Measurements from ENCODE around the gene RTP1. TPM values are rescaled to one million over a fixed set of nuclear protein-coding genes. Genes with fewer than 3 reads are reported as not detected.

Gene RTP1
- total and polyA plus RNA-seq, 7 experiments from 2014 or later, result not detected

DNA sequence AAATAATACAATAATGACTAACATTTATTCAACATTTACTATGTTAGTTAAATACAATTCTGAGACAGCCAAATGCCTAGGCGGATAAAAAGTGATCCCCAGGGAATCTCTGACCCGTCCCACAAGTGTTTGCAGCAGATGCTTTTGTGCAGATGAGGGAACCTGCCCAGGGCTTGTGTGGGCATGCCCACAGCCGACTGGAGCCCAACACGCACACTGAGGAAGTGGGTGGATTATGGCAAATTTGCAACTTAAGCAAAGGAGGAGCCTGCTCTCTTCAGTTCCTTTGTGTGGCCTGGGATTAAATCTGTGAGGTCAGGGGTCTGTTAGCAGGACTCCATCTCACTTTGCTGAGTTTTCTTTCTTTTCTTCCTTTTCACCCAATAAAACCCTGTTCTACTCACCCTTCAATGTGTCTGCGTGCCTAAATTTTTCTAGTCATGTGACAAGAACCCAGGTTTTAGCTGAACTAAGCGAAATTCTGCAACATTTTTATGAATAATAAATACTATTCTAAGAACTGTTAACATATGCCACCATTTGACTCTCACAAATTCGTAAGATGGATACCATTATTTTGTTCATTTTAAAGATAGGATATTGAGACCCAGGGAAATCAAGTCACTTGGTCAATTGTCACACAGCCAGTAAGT, 13.9 kb upstream of the RTP1 start:
- H3K36me3 Mint-ChIP-seq, result peaks cover 0 to 7% (median 0%) of the 10 kb centered on the region in 5 donors
- no peak overlapping the region for H3K27ac ChIP-seq (ENCODE audit: low read depth, low read length)
- no peak overlapping the region for H3K27ac Mint-ChIP-seq
- intact Hi-C loops (cut with micrococcal nuclease), result no loop called here
- H3K4me3 Mint-ChIP-seq, result no peak overlapping the region
- H3K4me1 ChIP-seq (ENCODE audit: control insufficient read depth in 2 of 2, insufficient read depth in 2 of 2, low read length in 2 of 2), result no peaks in the 10 kb centered on the region
- no peaks in the 10 kb centered on the region for H3K36me3 ChIP-seq (ENCODE audit: control insufficient read depth in 2 of 3, insufficient read depth in 3 of 3, low read length in 3 of 3)
- CTCF ChIA-PET, result no interaction called here
- no peaks in the 10 kb centered on the region for H3K9me3 ChIP-seq (ENCODE audit: control insufficient read depth in 2 of 3, low read length in 3 of 3)
- H3K4me1 Mint-ChIP-seq, result peaks cover 0 to 9% (median 0%) of the 10 kb centered on the region in 7 donors
- ATAC-seq, result no peak
- peaks cover 0 to 9% (median 2%) of the 10 kb centered on the region in 11 donors for H3K9me3 Mint-ChIP-seq
- H3K27me3 ChIP-seq (ENCODE audit: control insufficient read depth in 2 of 2, insufficient read depth in 2 of 2, low read length in 2 of 2), result no peaks in the 10 kb centered on the region
- H3K27me3 Mint-ChIP-seq, result peaks cover 0 to 27% (median 9%) of the 10 kb centered on the region in 5 donors
- DNase-seq, result no peak
- H3K4me3 ChIP-seq (ENCODE audit: low read length), result no peak overlapping the region
- POLR2A ChIA-PET, result no interaction called here

DNA sequence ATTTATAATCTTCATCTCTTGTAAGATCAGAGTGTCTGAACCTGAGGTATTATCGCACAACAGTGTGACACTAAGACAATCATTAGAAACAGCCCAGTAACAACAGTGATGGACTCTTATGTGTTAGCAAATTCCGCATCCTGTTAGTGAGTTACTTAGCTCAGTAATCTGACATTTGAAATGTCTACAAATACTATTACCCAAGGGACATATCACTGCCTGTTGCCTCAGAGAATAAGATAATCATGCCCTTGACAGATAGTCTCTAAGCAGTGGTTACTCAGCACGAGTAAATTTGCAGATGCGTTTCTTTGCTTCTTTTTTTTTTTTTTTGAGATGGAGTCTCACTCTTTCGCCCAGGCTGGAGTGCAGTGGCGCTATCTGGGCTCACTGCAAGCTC, 13.4 kb upstream of the RTP1 start:
- intact Hi-C loops (cut with micrococcal nuclease), result no loop called here
- Mint-ChIP-seq H3K27me3 (peaks cover 0 to 31% (median 11%) of the 10 kb centered on the region in 5 donors), H3K27ac (no peak overlapping the region), H3K4me3 (no peak overlapping the region), H3K4me1 (peaks cover 0 to 9% (median 0%) of the 10 kb centered on the region in 7 donors), H3K36me3 (peaks cover 0 to 7% (median 0%) of the 10 kb centered on the region in 5 donors), H3K9me3 (peaks cover 0 to 9% (median 2%) of the 10 kb centered on the region in 11 donors)
- DNase-seq (no peak), ATAC-seq (no peak)
- no peak overlapping the region for H3K4me3 ChIP-seq (ENCODE audit: low read length)
- ChIA-PET CTCF (no interaction called here), POLR2A (no interaction called here)
- no peaks in the 10 kb centered on the region for H3K9me3 ChIP-seq (ENCODE audit: control insufficient read depth in 2 of 3, low read length in 3 of 3)
- no peaks in the 10 kb centered on the region for H3K4me1 ChIP-seq (ENCODE audit: control insufficient read depth in 2 of 2, insufficient read depth in 2 of 2, low read length in 2 of 2)
- no peaks in the 10 kb centered on the region for H3K27me3 ChIP-seq (ENCODE audit: control insufficient read depth in 2 of 2, insufficient read depth in 2 of 2, low read length in 2 of 2)
- no peak overlapping the region for H3K27ac ChIP-seq (ENCODE audit: low read depth, low read length)
- H3K36me3 ChIP-seq (ENCODE audit: control insufficient read depth in 2 of 3, insufficient read depth in 3 of 3, low read length in 3 of 3), result no peaks in the 10 kb centered on the region

DNA sequence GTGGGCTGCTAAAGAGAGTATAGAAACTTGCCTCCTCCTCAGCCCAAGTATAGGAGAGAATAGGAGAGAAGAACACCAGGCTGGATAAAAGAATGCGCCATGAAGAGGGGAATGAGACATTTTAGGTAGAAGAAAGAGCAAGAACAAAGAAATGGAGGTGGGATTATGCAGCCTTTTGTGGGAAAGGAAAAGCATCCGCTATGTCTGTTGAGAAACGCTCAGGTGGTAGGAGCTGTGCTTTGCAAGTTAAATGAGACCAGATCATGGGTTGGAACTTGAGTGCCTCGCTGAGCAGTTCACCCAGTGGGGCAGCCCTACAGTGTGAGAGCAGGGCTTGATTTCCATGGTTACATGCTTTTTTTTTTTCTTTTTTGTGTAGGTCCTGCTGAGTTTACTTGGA, 11.5 kb upstream of the RTP1 start:
- POLR2A ChIA-PET, result no interaction called here
- no peaks in the 10 kb centered on the region for H3K27me3 ChIP-seq (ENCODE audit: control insufficient read depth in 2 of 2, insufficient read depth in 2 of 2, low read length in 2 of 2)
- H3K4me1 Mint-ChIP-seq, result peaks cover 0 to 9% (median 0%) of the 10 kb centered on the region in 7 donors

DNA sequence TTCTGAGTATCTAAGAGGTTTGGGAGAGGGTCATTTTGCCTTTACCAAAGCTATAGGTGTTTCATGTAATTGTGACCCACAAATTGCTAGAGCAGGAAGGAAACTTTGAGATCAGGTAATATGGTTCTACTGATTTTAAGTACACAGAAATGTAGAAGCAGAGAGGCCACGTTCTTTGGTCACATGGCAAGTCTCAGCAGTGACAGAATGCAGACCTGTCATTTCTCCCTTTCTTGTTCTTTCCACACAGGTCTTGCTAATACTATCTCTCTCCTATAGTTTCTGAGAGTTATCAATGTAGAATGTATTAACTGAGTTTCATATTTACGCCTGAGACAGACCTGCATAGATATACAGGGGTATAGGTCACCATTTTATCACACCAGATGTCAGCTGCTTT, 10.9 kb upstream of the RTP1 start:
- Histone ChIP-seq H3K4me3 (ENCODE audit: low read length) (no peak overlapping the region), H3K36me3 (ENCODE audit: control insufficient read depth in 2 of 3, insufficient read depth in 3 of 3, low read length in 3 of 3) (no peaks in the 10 kb centered on the region), H3K27me3 (ENCODE audit: control insufficient read depth in 2 of 2, insufficient read depth in 2 of 2, low read length in 2 of 2) (no peaks in the 10 kb centered on the region), H3K4me1 (ENCODE audit: control insufficient read depth in 2 of 2, insufficient read depth in 2 of 2, low read length in 2 of 2) (no peaks in the 10 kb centered on the region), H3K27ac (ENCODE audit: low read depth, low read length) (no peak overlapping the region), H3K9me3 (ENCODE audit: control insufficient read depth in 2 of 3, low read length in 3 of 3) (no peaks in the 10 kb centered on the region)
- Mint-ChIP-seq H3K4me3 (no peak overlapping the region), H3K27ac (no peak overlapping the region), H3K36me3 (peaks cover 0 to 7% (median 0%) of the 10 kb centered on the region in 5 donors), H3K9me3 (peaks cover 0 to 9% (median 2%) of the 10 kb centered on the region in 11 donors), H3K27me3 (peaks cover 10 to 40% (median 30%) of the 10 kb centered on the region in 5 donors), H3K4me1 (peaks cover 0 to 9% (median 0%) of the 10 kb centered on the region in 7 donors)
- ChIA-PET POLR2A (no interaction called here), CTCF (interaction anchor here (0.6 to 0.7 kb wide), 2 partner anchors 21 to 1169 kb away, joined by 3 read pairs; no protein-coding TSS in a partner anchor)
- ATAC-seq (no peak), DNase-seq (no peak)
- intact Hi-C loops (cut with micrococcal nuclease), result no loop called here

More for the DNA sequence above, 11.5 kb upstream of the RTP1 start:
- no peak overlapping the region for H3K4me3 Mint-ChIP-seq
- CTCF ChIA-PET, result no interaction called here
- no peak overlapping the region for H3K27ac Mint-ChIP-seq
- intact Hi-C loops (cut with micrococcal nuclease), result no loop called here
- H3K27me3 Mint-ChIP-seq, result peaks cover 10 to 34% (median 25%) of the 10 kb centered on the region in 5 donors
- no peak overlapping the region for H3K27ac ChIP-seq (ENCODE audit: low read depth, low read length)
- no peaks in the 10 kb centered on the region for H3K36me3 ChIP-seq (ENCODE audit: control insufficient read depth in 2 of 3, insufficient read depth in 3 of 3, low read length in 3 of 3)
- peaks cover 0 to 9% (median 2%) of the 10 kb centered on the region in 11 donors for H3K9me3 Mint-ChIP-seq
- peaks cover 0 to 7% (median 0%) of the 10 kb centered on the region in 5 donors for H3K36me3 Mint-ChIP-seq
- H3K4me1 ChIP-seq (ENCODE audit: control insufficient read depth in 2 of 2, insufficient read depth in 2 of 2, low read length in 2 of 2), result no peaks in the 10 kb centered on the region
- DNase-seq, result no peak
- no peaks in the 10 kb centered on the region for H3K9me3 ChIP-seq (ENCODE audit: control insufficient read depth in 2 of 3, low read length in 3 of 3)
- no peak overlapping the region for H3K4me3 ChIP-seq (ENCODE audit: low read length)
- ATAC-seq, result no peak

DNA sequence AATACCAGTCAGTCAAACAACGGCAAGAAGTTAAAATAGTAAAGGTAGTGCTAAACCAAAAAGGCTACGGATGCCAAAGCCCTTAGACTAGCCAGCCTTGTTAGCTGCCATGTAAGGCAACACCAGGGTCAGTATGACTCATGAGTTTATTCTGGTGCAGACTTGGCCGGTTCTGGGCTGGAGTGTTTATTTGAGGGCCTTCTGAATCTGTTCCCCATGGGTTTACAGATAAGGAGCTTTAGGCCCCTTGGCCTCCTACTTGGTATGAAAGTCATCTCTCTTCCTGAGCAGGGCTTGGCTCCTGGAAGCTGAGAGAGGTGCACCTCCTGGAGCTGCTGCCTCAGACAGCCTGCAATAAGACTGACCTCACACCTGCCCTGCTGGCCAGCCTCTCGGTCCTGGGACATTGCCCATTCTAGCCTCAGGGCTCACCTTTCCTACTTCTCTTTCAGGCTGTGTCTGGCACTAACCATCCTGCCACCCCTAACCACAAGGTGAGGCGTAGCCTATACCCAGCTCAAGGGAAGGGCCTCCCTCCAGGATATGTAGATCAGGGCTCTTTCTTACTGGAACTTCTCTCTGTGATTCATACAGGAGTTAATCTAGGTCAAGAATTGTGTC, 10.4 kb upstream of the RTP1 start:
- Histone ChIP-seq H3K27me3 (ENCODE audit: control insufficient read depth in 2 of 2, insufficient read depth in 2 of 2, low read length in 2 of 2) (no peaks in the 10 kb centered on the region), H3K27ac (ENCODE audit: low read depth, low read length) (no peak overlapping the region), H3K4me3 (ENCODE audit: low read length) (no peak overlapping the region), H3K4me1 (ENCODE audit: control insufficient read depth in 2 of 2, insufficient read depth in 2 of 2, low read length in 2 of 2) (no peaks in the 10 kb centered on the region), H3K36me3 (ENCODE audit: control insufficient read depth in 2 of 3, insufficient read depth in 3 of 3, low read length in 3 of 3) (no peaks in the 10 kb centered on the region), H3K9me3 (ENCODE audit: control insufficient read depth in 2 of 3, low read length in 3 of 3) (no peaks in the 10 kb centered on the region)
- peaks cover 0 to 9% (median 2%) of the 10 kb centered on the region in 11 donors for H3K9me3 Mint-ChIP-seq
- H3K36me3 Mint-ChIP-seq, result peaks cover 0 to 7% (median 0%) of the 10 kb centered on the region in 5 donors
- ATAC-seq (no peak), DNase-seq (no peak)
- no peak overlapping the region for H3K27ac Mint-ChIP-seq
- H3K4me1 Mint-ChIP-seq, result peaks cover 0 to 9% (median 0%) of the 10 kb centered on the region in 7 donors
- no peak overlapping the region for H3K4me3 Mint-ChIP-seq
- ChIA-PET CTCF (interaction anchor here (0.6 to 0.7 kb wide), 2 partner anchors 22 to 1169 kb away, joined by 3 read pairs; no protein-coding TSS in a partner anchor), POLR2A (no interaction called here)
- peaks cover 10 to 46% (median 33%) of the 10 kb centered on the region in 5 donors for H3K27me3 Mint-ChIP-seq
- intact Hi-C loops (cut with micrococcal nuclease), result no loop called here

DNA sequence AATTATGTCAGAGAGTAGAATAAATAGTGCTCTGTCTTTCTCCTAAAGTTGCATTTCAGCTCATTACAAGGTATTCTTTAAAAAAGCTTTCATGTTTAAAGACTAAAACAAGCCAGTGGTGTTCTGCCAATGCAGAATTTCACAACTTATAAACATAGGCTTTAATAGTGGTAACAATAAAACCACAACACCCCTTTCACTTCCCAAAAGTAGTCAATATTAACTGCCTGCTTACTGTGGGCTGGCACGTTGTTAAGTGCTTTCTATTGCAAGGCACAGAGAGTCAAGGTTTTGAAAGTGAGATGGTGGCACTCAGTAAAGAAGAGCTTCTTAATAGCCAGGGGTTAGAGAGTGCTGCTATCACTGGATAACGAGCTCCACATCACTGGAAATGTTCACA, 8.4 kb upstream of the RTP1 start:
- Histone ChIP-seq H3K9me3 (ENCODE audit: control insufficient read depth in 2 of 3, low read length in 3 of 3) (no peaks in the 10 kb centered on the region), H3K27ac (ENCODE audit: low read depth, low read length) (no peak overlapping the region), H3K27me3 (ENCODE audit: control insufficient read depth in 2 of 2, insufficient read depth in 2 of 2, low read length in 2 of 2) (no peaks in the 10 kb centered on the region), H3K4me1 (ENCODE audit: control insufficient read depth in 2 of 2, insufficient read depth in 2 of 2, low read length in 2 of 2) (no peaks in the 10 kb centered on the region), H3K36me3 (ENCODE audit: control insufficient read depth in 2 of 3, insufficient read depth in 3 of 3, low read length in 3 of 3) (no peaks in the 10 kb centered on the region), H3K4me3 (ENCODE audit: low read length) (no peak overlapping the region)
- Mint-ChIP-seq H3K27ac (no peak overlapping the region), H3K27me3 (peaks cover 10 to 56% (median 35%) of the 10 kb centered on the region in 5 donors), H3K9me3 (peaks cover 0 to 9% (median 2%) of the 10 kb centered on the region in 11 donors), H3K36me3 (peaks cover 0 to 7% (median 0%) of the 10 kb centered on the region in 5 donors), H3K4me1 (peaks cover 0 to 2% (median 0%) of the 10 kb centered on the region in 7 donors), H3K4me3 (no peak overlapping the region)
- CTCF ChIA-PET, result no interaction called here
- POLR2A ChIA-PET, result no interaction called here
- intact Hi-C loops (cut with micrococcal nuclease), result no loop called here
- DNase-seq (no peak), ATAC-seq (no peak)
